Endothelial cell of umbilical vein (primary cell): Measurements from ENCODE around the gene ALOX5AP. TPM values are rescaled to one million over a fixed set of nuclear protein-coding genes. Genes with fewer than 3 reads are reported as not detected.

Experiments used
- BruUV-seq: library from RNA; stranded (reverse); fragments of 400-500 nt; replicated peaks from 2 replicates; lab custom pipeline; 2021; lab: Mats Ljungman, UMichigan
- CTCF ChIA-PET: fragments of 300-600, 350-600 bp; sonication (Branson Sonifier 250); formaldehyde crosslinking; loops from one replicate; lab custom pipeline; 2021; ENCODE audit warnings: antibody characterized with exemption, inconsistent platforms; lab: Charles Lee
- POLR2A ChIA-PET: fragments of 300-600, 350-600 bp; sonication (Branson Sonifier 250); formaldehyde crosslinking; loops from one replicate; lab custom pipeline; 2021; ENCODE audit warnings: antibody characterized with exemption, inconsistent platforms; lab: Charles Lee
- DNase-seq: peaks from one replicate; pipeline ENCODE4 v3.0.0-alpha.2; 2011; ENCODE audit warnings: low read depth, low spot score
- FAIRE-seq: peaks from 2 replicates; lab custom pipeline; 2011; peaks lifted over from hg19 to GRCh38; lab: Jason Lieb, UNC
- H2AFZ ChIP-seq: 2 replicates; pipeline ENCODE4 v1.6.0; 2012; ENCODE audit warnings: low read depth, low read length, control low read depth, inconsistent platforms
- H3K27ac ChIP-seq: 2 replicates; pipeline ENCODE4 v1.5.1; 2011; ENCODE audit warnings: low read depth, mild to moderate bottlenecking, control low read depth, low read length, moderate library complexity; ENCODE audit not compliant: insufficient read depth
- H3K27me3 ChIP-seq, 2 experiments: 2 replicates each; pipeline versions ENCODE4 v1.6.0 to v1.6.1; 2011; ENCODE audit warnings: low read length in 2 of 2, mixed read lengths in 1 of 2; ENCODE audit not compliant: control insufficient read depth in 2 of 2, insufficient read depth in 2 of 2
- H3K36me3 ChIP-seq, 2 experiments: 2 replicates in 1 of 2; 3 replicates in 1 of 2; pipeline ENCODE4 v1.5.1; 2011; ENCODE audit warnings: low read length in 2 of 2, mild to moderate bottlenecking in 1 of 2, moderate library complexity in 1 of 2; ENCODE audit not compliant: control insufficient read depth in 2 of 2, insufficient read depth in 2 of 2; ENCODE audit errors: extremely low read depth in 1 of 2
- H3K4me1 ChIP-seq: 3 replicates; pipeline ENCODE4 v1.5.1; 2011; ENCODE audit warnings: mild to moderate bottlenecking, low read length; ENCODE audit not compliant: control insufficient read depth, insufficient read depth; ENCODE audit errors: extremely low read depth
- H3K4me2 ChIP-seq: 2 replicates; pipeline ENCODE4 v1.6.1; 2011; ENCODE audit warnings: low read length, control low read depth, mixed read lengths; ENCODE audit not compliant: insufficient read depth
- H3K4me3 ChIP-seq, 3 experiments: fragments of 200-600 bp in 1 of 3; sonication (generic), shearing (Covaris generic) in 1 of 3; replicated peaks in 1 of 3; 2 replicates each; pipeline ENCODE4 v1.5.1; 2011 to 2016; ENCODE audit warnings: control low read depth in 3 of 3, low read length in 3 of 3, mild to moderate bottlenecking in 2 of 3, inconsistent platforms in 1 of 3, low read depth in 1 of 3, moderate library complexity in 1 of 3; ENCODE audit not compliant: insufficient read depth in 1 of 3
- H3K79me2 ChIP-seq: 2 replicates; pipeline ENCODE4 v1.6.0; 2012; ENCODE audit warnings: low read length, inconsistent platforms; ENCODE audit not compliant: control insufficient read depth, insufficient read depth
- H3K9ac ChIP-seq: replicated peaks from 2 replicates; pipeline ENCODE3; 2011; ENCODE audit warnings: low read length, control low read depth; ENCODE audit not compliant: insufficient read depth; ENCODE audit errors: extremely low read depth
- H3K9me1 ChIP-seq: replicated peaks from 3 replicates; pipeline ENCODE4 v1.6.0; 2011; ENCODE audit warnings: mild to moderate bottlenecking, low read length; ENCODE audit not compliant: control insufficient read depth, insufficient read depth; ENCODE audit errors: extremely low read depth
- H3K9me3 ChIP-seq: replicated peaks from 2 replicates; pipeline ENCODE4 v1.5.1; 2012; ENCODE audit warnings: low read length, inconsistent platforms; ENCODE audit not compliant: control insufficient read depth, insufficient read depth
- H4K20me1 ChIP-seq: replicated peaks from 2 replicates; pipeline ENCODE3; 2011; ENCODE audit warnings: mild to moderate bottlenecking, low read length; ENCODE audit not compliant: control insufficient read depth, insufficient read depth; ENCODE audit errors: extremely low read depth
- EZH2 ChIP-seq: IDR thresholded peaks from 2 replicates; pipeline ENCODE4 v1.6.1; 2012; ENCODE audit warnings: borderline replicate concordance, low read depth, mild to moderate bottlenecking, moderate library complexity, low read length, inconsistent platforms; ENCODE audit not compliant: severe bottlenecking
- FOS ChIP-seq: IDR thresholded peaks from 2 replicates; pipeline ENCODE4 v1.6.1; 2011; ENCODE audit warnings: mild to moderate bottlenecking, low read length, moderate library complexity, borderline replicate concordance; ENCODE audit not compliant: insufficient read depth
- JUN ChIP-seq: IDR thresholded peaks from 2 replicates; pipeline ENCODE4 v1.6.1; 2011; ENCODE audit warnings: borderline replicate concordance, low read depth; ENCODE audit not compliant: insufficient read length, insufficient read depth
- MYC ChIP-seq: IDR thresholded peaks from one replicate; pipeline ENCODE4 v1.6.1; 2011; ENCODE audit warnings: mild to moderate bottlenecking, low read depth, low read length
- POLR2A ChIP-seq: IDR thresholded peaks from 2 replicates; pipeline ENCODE4 v1.6.1; 2012; ENCODE audit warnings: low read depth, mild to moderate bottlenecking, control low read depth, low read length
- POLR2AphosphoS5 ChIP-seq: IDR thresholded peaks from 2 replicates; pipeline ENCODE4 v1.6.1; 2012; ENCODE audit warnings: low read depth, mild to moderate bottlenecking, control low read depth, low read length, moderate library complexity; ENCODE audit not compliant: insufficient read depth
- dilution Hi-C: fragments of 300-500 bp; cut with MboI; formaldehyde crosslinking; loops from one replicate; pipeline ENCODE4 v1.15.0; 2019; ENCODE audit warnings: low sequenced_read_pairs; ENCODE audit not compliant: extremely low pct_ligation_motif_present
- intact Hi-C: fragments of 100-400 bp; cut with micrococcal nuclease; formaldehyde crosslinking; loops from one replicate; pipeline ENCODE4 v1.10.0; 2022
- polyA plus RNA-seq, 4 experiments: library from polyadenylated mRNA; depleted of rRNA in 3 of 4; stranded (reverse) in 3 of 4; unstranded in 1 of 4; fragments of >200 nt; gene quantifications; 2 replicates each; pipeline versions ENCODE4 v1.2.1 to v1.2.3, GENCODE V29; 2011 to 2012; ENCODE audit warnings: missing spikeins in 1 of 4
- total RNA-seq: library from RNA; stranded (reverse); gene quantifications from 2 replicates; pipeline ENCODE4 v1.2.3, GENCODE V29; 2021
- TF ChIP-seq, protein P1 (sequence below), 2 donors: IDR thresholded peaks; 1 replicate in 1 of 2; 2 replicates in 1 of 2; pipeline ENCODE4 v1.5.1; 2011; ENCODE audit warnings: low read length in 2 of 2, mild to moderate bottlenecking in 2 of 2, moderate library complexity in 2 of 2, control low read depth in 1 of 2, inconsistent platforms in 1 of 2, low read depth in 1 of 2; ENCODE audit not compliant: insufficient read depth in 1 of 2; ENCODE audit errors: extremely low read depth in 1 of 2
- TF ChIP-seq, protein P2 (sequence below): IDR thresholded peaks from 2 replicates; pipeline ENCODE4 v1.6.1; 2011; ENCODE audit not compliant: insufficient read depth, insufficient read length

The ALOX5AP gene
- total and polyA plus RNA-seq, 2 donors (not counting 3 experiments of a cell fraction or from before 2014, with no cell fraction given): 1.8 TPM; not detected in 1

DNA sequence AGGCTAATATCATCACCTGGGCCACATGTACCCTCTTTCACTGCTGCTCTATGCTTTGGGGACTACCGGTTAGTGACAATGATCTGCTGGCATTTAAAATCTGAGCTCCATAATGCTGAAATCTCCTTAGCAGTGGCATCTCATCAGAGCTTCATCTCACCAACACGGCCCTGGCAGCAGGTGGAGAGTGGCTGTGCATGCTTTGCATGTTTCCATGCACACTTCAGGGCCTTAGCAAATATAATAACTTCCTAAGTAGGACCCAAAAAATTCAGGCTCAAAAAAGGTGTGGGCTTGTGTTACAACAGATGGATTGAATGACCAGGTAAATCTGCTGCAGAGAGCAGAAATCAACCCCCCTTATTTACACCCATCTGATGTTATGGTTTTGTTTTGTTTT is 55.2 kb downstream of the ALOX5AP start:
- Histone ChIP-seq H3K9me1 (no peaks in the 10 kb centered on the region), H4K20me1 (no peaks in the 10 kb centered on the region), H2AFZ (no peak overlapping the region), H3K4me2 (no peak overlapping the region), H3K27me3 (no peaks in the 10 kb centered on the region), H3K36me3 (no peaks in the 10 kb centered on the region), H3K27ac (no peak overlapping the region), H3K9ac (no peak overlapping the region), H3K9me3 (no peaks in the 10 kb centered on the region), H3K79me2 (no peaks in the 10 kb centered on the region), H3K4me1 (peaks cover 14% of the 10 kb centered on the region), H3K4me3 (no peak overlapping the region)
- dilution Hi-C loops: loop anchor here (25.0 kb wide), 1 partner anchor 103 kb away; no protein-coding TSS in a partner anchor
- BruUV-seq: no TSS peak
- intact Hi-C loops: no loop called here
- no peak for TF ChIP-seq POLR2A
- TF ChIP-seq, protein P1, sequence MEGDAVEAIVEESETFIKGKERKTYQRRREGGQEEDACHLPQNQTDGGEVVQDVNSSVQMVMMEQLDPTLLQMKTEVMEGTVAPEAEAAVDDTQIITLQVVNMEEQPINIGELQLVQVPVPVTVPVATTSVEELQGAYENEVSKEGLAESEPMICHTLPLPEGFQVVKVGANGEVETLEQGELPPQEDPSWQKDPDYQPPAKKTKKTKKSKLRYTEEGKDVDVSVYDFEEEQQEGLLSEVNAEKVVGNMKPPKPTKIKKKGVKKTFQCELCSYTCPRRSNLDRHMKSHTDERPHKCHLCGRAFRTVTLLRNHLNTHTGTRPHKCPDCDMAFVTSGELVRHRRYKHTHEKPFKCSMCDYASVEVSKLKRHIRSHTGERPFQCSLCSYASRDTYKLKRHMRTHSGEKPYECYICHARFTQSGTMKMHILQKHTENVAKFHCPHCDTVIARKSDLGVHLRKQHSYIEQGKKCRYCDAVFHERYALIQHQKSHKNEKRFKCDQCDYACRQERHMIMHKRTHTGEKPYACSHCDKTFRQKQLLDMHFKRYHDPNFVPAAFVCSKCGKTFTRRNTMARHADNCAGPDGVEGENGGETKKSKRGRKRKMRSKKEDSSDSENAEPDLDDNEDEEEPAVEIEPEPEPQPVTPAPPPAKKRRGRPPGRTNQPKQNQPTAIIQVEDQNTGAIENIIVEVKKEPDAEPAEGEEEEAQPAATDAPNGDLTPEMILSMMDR (IDR thresholded peaks at IDR 0.05; ENCODE audit: extremely low read depth in 1 of 2, insufficient read depth in 1 of 2, low read depth in 1 of 2, low read length in 2 of 2): no peak
- TF ChIP-seq JUN: no peak
- TF ChIP-seq EZH2: no peak
- TF ChIP-seq POLR2AphosphoS5: no peak
- no peak for TF ChIP-seq FOS
- no peak for TF ChIP-seq MYC
- TF ChIP-seq, protein P2, sequence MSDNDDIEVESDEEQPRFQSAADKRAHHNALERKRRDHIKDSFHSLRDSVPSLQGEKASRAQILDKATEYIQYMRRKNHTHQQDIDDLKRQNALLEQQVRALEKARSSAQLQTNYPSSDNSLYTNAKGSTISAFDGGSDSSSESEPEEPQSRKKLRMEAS: no peak
- ChIA-PET POLR2A (no interaction called here), CTCF (interaction anchor here (1.2 kb wide), 1 partner anchor 114 kb away, joined by 3 read pairs; no protein-coding TSS in a partner anchor)
- no peak for DNase-seq
- FAIRE-seq: peak; percentile 33
